Measurements from ENCODE around the gene FAF2.

The FAF2 gene

GRCh38 chr5:176503496-176503895 is 55.3 kb downstream of the FAF2 start:
- no peak for DNase-seq (ENCODE audit: low read depth, low spot score)

- no peak for DNase-seq (ENCODE audit: low read depth, low spot score)
Measured at GRCh38 chr5:176507911-176508310, 59.7 kb downstream of the FAF2 start.

DNA sequence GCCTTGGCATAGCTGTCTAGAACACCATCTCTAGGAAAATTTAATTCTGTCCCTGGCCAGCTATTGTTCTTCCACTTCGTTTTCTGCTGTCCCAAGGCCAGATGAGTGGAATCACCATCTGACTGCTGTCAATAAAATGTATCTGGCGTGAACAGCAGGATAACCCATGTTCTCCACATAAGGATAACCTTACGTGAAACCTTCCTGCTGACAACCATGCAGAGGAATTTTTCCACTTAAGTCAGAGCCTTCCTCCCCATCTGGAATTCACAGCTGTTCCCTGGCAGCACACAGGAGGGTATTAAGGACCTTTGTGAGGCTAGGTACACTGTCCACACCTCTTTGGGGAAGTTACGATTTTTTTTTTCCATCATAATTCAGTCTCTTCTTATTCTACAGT is 60.4 kb downstream of the FAF2 start:
- no peak for DNase-seq (ENCODE audit: low read depth, low spot score)

DNA sequence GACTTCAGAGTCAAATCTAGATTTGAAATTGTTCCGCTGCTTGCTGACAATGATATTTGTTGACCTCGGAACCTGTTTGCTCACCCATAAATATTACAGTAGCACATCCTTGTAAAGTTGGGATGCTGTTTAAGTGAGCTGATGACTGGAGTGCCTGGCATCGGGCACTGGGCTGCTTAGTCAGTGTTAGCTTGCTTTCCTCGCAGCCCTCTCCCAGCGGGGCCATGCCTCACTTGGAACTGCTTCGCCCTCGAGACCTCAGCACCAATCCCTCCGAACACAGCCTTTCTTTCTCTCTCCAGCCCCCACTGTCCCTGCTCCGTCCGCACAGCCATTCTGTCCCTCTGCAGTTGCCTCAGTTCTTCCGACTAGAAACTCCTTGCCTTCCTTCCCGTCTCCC is 65.6 kb downstream of the FAF2 start:
- no peak for DNase-seq (ENCODE audit: low read depth, low spot score)

GRCh38 chr5:176514244-176514950 is 66.2 kb downstream of the FAF2 start:
- no peak for DNase-seq (ENCODE audit: low read depth, low spot score)

DNA sequence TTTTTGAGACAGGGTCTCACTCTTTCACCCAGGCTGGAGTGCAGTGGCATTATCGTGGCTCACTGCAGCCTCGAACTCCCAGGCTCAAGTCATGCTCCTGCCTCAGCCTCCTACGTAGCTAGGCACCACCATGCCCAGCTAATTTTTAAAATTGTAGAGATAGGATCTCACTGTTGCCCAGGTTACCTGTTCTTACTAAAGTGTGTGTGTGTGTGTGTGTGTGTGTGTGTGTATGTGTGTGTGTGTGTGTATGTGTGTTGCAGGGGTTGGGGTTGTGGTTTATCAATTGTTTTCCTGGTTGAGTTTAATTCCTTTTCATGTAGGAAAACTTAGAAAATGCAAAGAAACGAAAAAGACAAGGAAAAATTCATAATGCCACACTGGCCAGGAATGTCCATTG is 67.2 kb downstream of the FAF2 start:
- no peak for DNase-seq (ENCODE audit: low read depth, low spot score)

GRCh38 chr5:176517053-176517661 is 69.0 kb downstream of the FAF2 start:
- no peak for DNase-seq (ENCODE audit: low read depth, low spot score)

- DNase-seq (ENCODE audit: low read depth, low spot score), result no peak
Measured at GRCh38 chr5:176519810-176520720, 71.9 kb downstream of the FAF2 start.

DNA sequence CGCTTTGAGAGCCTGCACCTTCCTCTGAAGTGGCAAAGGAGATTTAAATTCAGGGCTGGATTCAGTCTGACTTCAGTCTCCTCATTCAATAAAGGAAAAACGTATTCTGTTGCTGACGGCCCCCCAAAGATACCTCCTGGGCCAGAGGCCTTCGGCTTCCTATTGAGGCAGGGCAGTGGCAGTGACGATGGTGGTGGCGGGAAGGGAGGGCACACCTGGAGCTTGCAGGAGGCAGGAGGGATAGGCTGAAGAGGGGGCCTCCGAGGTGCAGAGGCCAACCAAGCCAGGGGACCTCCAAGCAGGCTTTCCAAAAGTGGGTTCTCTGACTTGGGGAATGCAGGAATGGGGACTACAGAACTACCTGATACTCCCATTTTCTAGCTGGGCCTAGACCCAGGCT is 73.1 kb downstream of the FAF2 start:
- no peak for DNase-seq (ENCODE audit: low read depth, low spot score)

- DNase-seq (ENCODE audit: low read depth, low spot score), result no peak
Measured at GRCh38 chr5:176521699-176522263, 73.6 kb downstream of the FAF2 start.

DNA sequence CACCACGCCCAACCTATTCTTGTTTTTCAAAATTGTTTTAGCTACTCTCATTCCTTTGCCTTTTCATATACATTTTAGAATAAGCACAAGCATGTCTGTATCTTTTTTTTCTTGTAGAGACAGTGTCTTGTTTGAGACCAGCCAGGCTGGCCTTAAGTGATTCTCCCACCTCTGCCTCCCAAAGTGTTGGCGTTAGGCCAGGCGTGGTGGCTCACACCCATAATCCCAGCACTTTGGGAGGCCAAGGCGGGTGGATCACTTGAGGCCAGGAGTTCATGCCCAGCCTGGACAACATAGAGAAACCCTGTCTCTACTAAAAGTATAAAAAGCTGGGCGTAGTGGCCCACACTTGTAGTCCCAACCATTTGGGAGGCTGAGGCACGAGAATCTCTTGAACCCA is 76.0 kb downstream of the FAF2 start:
- no peak for DNase-seq (ENCODE audit: low read depth, low spot score)

- DNase-seq (ENCODE audit: low read depth, low spot score), result no peak
Measured at GRCh38 chr5:176524987-176525386, 76.8 kb downstream of the FAF2 start.

- DNase-seq (ENCODE audit: low read depth, low spot score), result no peak
Measured at GRCh38 chr5:176525677-176526076, 77.5 kb downstream of the FAF2 start.

DNA sequence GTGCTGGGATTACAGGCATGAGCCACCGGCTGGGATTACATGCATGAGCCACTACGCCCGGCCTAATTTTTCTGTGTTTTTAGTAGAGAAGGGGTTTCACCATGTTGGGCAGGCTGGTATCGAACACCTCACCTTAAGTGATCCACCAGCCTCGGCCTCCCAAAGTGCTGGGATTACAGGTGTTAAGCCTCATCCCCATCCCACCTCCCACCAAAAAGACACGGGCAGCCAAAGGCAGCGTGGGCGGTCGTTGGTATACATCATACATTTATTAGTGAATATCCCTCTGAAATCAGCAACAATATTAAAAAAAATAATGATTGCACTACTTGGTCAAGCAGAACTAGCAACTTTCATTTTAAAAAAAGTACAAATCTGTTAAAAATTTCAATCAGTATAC is 78.3 kb downstream of the FAF2 start:
- DNase-seq (ENCODE audit: low read depth, low spot score), result no peak

DNA sequence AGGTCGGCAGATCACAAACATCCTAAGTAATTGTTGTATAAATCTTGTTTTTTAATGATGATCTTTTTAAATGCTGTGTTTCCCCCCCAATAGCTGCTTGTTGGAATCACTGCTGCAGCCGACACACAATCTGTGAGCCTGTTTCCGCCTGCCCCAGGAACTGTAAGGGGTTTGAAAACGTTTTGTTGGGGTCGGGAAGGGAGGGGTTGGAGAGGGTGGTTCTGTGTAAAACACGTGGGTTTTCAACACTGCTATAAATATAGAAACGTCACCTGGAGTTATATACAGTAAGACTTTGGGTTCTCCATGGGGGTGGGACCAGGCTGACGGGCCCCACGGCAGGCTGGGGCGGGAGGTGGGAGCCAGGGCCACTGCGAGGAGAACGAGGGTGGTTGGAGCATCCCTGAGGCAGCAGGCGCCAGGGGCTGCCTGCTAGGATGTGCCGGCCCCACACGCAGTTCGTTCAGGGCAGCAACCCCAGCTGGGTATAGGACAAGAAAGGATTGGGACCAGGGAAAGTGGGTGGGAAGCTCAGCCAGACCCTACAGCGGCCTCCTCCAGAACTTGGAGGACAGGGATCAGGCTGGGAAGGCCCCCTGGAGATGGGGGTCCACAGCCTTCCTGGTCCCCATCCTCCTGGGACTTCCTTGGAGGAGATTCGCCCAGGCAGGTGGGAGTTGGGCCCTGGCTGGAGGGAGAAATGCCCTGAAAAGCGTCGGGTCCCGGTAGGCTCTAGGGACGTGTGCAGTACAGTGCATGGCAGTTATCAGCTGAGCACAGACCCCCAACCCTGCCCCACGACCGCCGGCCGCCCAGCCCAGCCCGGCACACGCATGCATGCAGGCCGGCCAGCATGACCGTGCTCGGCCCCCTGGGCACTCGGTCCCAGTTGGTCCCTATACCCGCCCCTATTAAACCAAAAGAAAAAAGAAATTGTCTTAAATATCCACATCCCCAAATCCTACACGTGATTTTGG is 79.3 kb downstream of the FAF2 start:
- no peak for DNase-seq (ENCODE audit: low read depth, low spot score)

DNA sequence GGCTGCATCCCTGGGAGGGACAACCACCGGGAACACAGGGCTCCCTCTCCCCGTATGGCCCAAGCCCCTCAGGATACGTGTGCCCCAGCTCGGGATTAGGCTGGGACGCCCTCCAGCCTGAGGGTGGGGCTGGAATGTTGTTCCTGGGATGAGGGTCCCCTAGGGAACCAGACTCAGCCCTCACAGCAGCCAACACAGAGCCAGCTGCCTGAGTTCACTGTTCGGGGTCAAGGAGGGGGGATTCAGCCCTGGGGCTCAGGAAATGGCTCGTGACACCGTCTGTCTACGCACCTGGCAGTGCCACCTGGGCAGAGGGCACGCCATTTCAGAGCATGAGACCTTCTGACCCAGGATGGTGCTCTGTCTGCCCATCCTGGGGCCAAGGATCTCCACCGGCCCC is 80.1 kb downstream of the FAF2 start:
- DNase-seq (ENCODE audit: low read depth, low spot score), result no peak

DNA sequence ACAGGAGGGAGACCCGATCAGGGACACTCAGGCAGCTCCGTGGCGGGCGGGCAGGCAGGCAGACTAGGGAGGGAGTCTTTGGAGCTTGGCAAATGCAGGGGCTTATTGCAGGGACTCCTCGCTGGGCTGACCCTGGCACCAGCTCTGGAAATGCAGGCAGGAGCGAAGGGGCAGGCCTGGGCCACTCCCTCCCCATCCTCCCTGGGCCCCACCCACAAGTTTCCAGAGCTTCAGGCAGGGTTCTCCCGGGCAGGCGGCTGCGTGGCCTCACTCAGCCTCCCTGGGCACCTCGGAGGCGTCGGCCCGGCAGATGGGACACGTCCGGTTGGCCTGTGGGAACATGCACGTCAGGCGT is 80.6 kb downstream of the FAF2 start:
- no peak for DNase-seq (ENCODE audit: low read depth, low spot score)

- DNase-seq (ENCODE audit: low read depth, low spot score), result no peak
Measured at GRCh38 chr5:176529116-176529740, 81.0 kb downstream of the FAF2 start.

DNA sequence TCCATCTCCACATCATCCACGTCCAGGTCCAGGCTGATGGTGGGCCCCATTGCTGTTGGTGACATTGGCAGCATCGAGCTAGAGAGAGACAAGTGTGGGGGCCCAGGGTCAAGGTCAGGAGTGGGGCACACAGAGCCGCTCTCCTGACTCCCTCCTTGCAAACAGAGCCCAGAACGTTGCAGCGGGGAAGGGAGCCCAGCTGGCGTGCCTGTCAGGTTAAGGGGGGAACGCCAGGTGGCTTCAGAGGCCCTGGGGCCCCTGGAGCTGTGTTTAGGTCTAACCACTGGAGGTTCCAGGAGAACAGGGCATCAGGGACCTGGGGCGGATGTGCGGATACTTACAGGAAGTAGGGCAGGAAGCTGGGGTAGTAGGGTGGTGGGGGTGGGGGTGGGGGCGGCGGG is 81.6 kb downstream of the FAF2 start:
- DNase-seq (ENCODE audit: low read depth, low spot score), result no peak

DNA sequence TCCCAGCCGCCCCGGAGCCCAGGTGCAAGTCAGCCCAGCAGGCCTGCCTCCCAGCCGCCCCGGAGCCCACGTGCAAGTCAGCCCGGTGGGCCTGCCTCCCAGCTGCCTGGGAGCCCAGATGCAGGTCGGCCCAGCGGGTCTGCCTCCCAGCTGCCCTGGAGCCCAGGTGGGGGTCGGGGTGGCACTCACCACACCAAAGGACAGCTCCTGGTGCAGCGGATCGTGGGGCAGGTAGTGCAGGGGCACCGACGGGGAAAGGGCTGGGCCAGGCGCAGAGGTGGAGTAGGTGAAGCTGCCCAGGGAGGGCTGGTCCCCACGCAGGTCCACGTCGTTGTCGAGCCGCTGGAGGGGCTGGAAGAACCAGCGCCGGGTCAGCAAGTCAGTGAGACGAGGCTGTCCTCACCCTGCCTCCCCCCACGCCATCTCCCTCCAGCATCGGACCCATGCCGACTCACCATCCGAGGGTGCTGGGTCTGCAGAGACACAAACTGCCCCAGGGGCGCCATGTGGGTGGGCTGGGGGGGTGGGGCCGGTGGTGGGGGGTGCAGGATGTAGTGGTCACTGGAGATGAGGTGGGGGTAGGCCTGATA is 82.3 kb downstream of the FAF2 start:
- DNase-seq (ENCODE audit: low read depth, low spot score), result no peak

Measured in iPS DF 19.7 (cell line).